GM21723 (cell line): Measurements from ENCODE around the gene MYO18A.
"Not testable (repeated sequence)": the region's sequence is repeated elsewhere in the genome, so short reads cannot be mapped to it uniquely, and the experiment has no call there.

Experiments
- ATAC-seq: cut with Tn5 transposase; IDR thresholded peaks from one replicate; pipeline ENCODE4 v1.9.1; 2021; ENCODE audit warnings: mild to moderate bottlenecking, moderate library complexity; ENCODE audit not compliant: unreplicated experiment

The MYO18A gene

DNA sequence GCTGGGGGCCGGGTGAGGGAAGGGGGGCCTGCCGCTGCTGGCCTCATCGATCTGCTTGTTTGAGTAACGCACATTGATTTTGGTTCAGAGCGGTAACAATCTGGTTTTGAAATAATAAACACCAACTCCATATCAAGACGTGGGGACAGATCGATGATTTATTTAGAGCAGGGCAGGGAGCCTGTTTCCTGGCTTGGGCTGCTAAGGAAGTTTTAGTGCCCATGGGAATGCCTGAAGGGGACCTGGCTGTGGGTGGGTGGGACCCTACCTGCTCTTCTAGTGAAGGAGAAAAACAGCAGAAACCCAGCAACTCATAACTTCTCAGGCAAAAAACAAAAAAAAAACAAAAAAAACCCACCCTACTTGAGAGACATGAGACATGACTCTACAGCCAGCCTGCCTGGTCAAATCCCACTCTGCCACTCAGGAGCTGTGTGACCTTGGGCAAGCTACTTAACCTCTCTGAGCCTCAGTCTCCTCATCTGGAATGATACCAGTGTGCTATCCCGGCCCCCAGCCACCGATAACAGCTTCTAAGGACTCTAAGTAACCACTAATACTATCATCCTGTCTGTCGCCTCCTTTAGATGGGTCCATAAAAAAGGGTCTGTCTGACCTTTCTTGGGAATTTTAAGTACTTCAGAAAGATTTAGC, 71.2 kb downstream of the MYO18A start:
- ATAC-seq = no peak

DNA sequence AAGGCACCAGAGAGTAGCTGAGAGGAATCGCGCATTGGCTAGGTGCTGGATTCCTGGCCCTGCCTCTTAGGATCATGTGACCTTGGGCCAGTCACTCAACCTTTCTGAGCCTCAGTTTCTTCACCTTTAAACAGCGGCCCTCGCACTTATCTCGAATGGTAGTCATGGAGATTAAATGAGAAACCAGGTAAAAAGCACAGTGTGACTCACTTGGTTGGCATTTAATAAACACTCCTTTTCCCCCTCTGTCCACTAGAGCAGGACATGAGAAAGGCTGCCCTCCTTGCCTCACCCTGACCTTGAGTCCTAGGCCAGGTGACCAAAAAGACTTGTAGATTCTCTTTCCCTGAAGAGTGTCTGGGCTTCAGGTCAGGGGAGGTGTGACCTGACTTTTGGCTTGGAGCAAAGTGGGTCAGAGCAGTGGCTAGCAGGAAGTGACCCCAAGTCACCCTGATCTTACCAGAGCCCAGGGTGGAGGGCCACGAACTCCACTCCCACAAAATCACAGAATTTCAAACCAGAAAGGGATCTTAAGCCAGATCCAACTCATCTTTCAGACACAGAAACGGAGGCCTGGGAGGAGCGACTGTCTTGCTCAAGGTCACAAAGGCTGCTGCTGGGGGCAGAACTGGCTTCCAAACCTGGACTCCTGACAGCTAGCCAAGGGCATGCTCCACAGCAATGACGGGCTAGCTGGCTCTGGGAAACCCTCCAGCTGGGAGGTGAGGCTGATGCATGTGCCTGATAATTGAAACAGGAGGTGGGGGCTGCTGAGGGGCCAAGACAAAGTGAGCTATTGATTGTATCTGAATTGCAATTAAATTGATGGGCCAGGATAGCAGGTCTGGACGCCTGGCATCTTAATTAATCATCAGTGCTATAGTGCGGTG, 72.0 kb downstream of the MYO18A start:
- no peak for ATAC-seq

DNA sequence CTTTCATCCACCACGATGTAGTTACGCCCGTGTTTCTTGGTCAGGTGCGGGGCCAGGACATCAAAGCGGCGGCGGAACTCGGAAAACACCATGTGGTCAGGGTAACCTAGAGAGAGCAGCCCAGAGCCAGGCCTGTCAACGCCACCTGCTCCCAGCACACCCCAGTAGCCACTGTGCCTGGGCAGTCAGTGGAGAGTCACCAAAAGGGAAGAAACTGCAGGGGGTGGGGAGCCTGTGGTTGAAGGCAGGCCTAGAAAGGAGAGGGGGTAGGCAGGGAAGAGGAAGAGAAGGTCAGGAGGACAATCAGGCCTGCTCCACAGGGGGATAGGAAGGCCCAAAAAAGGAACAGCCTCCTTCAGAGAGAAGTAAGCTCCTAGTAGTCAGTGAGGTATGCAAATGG, 73.1 kb downstream of the MYO18A start:
- ATAC-seq = no peak

DNA sequence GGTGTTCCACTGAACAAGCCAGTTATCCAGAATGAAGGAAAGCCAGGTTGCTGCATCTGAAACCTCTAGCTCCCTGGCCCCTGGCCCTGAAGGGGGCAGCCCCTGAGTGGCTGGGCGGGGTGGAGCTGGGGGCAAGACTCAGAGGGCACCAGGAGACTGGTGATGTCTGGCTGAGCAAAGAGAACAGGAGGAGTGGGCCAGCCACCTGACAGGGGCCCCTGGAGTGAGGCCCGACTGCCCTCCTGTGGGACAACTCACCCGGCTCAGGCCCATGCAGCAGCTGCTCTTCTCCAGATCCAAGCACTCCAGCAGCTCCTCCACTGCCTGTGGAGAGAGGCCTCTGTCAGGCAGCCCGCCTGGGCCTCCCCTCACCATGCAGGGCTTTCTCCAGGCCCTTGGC, 76.9 kb downstream of the MYO18A start:
- no peak for ATAC-seq

DNA sequence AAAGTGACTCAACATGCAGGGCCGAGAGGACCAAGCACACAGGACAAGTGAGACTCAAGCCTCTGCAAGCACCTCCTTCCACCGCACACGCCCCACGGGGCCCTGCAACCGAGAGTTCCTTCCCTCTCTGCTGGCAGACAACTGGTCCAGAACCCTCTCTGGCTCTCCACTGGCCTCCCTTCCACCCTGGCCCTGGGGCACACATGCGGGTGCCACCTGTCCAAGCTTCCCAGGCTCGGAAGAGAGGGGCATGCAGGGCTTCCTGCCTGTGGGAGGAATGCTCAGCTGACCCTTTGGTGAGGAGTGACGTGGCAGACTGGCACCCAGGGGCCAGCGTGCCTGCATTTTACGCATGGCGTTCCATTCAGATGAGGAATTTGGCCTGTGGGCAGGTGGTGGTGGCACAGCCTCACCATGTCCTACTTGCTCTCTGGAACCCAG, 77.4 kb downstream of the MYO18A start:
- no peak for ATAC-seq

DNA sequence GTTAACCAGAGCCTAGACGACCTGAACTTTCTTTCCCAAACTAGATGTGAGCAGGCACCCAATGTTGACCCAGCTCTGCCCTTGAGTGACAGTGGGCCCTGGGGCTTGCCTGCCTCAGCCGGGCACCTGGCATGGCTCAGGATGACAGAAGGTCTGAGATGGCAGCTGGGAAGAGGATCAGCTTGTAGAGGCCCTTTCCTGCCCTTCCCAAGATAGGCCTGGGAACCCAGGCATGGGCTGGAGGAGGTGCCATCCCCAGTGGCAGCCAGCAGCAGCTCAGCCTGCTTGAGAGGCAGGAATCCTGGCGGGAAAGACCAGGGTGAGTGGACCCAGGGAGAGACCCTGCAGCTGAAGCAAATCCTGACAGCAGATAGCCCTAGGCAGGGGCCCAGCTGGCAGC, 78.2 kb downstream of the MYO18A start:
- no peak for ATAC-seq

DNA sequence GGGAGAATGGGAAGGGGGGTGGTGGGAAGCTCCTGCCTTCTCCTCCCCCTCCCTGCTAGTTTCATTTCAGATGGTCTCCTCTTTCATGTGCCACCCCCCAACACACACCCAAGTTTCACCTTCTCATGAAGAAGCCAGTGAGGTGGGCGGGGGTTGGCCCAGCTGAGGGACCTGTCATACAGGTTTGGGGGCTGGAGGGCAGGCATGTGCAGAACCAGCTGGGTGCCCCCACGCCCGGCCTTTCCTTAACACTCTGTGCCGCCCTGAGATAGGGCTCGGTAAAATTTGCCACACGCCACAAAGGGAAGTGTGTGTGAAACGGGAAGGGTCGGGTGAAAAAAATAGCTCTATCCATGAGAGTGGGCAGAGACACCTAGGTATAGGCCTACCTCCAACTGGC, 79.9 kb downstream of the MYO18A start:
- ATAC-seq = no peak

DNA sequence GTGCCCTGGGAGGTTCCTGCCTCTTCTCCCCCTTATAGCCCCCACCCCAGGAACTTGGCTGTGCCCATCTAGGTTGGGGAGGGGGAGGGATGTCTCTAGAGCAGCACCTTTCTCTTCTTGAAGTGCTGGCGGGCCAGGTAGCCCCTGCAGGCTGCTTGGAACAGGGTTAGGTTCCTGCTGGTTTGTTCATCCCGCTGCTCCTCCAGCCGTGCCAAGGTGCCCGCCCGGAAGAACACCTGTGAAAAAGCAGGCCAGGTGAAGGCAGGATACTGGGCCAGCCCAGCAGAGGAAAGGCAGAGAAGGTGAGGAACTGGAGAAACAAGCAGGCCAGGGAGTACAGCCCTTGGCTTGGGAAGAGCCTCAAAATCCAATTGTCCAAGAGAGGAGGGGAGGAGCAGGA, 80.7 kb downstream of the MYO18A start:
- ATAC-seq = no peak

DNA sequence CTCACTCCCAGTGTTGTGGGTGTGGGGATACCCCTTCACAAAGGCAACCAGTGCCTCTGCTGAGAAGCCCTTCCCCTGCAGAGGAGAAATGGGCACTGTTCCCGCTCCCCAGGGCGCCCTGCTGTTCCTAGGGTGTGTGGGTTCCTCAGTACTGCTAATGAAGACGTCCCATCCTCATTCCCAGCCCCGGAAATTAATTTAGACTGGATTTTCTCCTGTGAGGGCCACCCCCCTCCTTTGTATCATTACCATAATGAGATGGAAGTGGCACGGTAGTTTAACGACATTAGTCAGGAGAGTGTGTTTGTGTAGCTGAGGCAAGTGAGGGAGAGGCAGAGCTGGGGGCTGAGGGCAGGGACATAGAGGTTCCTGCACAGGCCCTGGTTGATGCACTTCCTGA, 84.1 kb downstream of the MYO18A start:
- no peak for ATAC-seq

DNA sequence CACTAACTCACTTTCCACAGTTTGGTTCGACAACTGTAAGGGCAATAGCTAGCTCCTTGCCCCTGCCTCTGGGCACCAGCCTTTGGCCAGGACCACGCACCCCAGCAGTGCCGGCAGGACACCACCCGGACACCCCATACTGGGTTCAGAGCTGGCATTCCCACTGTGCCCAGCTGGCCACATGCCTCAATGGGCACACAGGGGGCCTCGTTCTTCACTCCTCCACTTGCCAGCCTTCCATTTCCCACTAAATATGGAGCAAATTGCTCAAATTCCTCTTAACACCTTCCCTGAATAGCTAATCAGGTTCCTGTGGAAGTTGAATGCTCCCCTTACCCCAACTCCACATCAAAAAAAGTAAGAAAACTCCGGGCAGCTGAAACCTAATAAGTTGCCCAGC, 84.8 kb downstream of the MYO18A start:
- ATAC-seq = no peak

DNA sequence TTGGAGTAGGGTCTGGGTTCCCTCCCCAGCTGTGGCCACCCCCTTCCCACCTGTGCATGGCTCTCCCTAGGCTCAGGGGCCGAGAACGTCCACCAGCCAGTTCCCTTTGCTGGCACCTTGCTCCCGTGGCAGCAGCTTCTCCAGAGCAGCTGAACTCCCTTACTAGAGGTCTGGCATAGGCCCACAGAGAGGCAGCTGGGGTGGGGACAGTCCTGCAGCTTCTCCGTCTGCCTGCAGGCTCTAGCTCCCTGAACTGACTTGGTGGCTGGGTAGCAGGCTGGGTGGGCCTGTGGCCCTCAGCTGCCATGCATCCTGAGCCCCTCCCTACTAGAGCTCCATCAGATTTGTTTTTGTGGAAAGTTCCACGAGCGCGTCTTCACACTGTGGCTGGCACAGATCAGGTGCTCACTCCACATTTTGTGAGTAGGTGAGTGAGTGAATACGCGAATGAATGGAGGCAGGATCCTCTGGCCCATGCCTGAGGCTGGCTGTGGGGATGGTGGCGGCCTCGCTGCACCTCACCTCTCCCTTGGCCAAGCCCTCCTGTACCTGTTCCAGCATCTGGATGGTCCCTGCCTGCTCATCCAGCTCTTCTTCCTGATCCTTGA, 86.0 kb downstream of the MYO18A start:
- ATAC-seq = no peak

DNA sequence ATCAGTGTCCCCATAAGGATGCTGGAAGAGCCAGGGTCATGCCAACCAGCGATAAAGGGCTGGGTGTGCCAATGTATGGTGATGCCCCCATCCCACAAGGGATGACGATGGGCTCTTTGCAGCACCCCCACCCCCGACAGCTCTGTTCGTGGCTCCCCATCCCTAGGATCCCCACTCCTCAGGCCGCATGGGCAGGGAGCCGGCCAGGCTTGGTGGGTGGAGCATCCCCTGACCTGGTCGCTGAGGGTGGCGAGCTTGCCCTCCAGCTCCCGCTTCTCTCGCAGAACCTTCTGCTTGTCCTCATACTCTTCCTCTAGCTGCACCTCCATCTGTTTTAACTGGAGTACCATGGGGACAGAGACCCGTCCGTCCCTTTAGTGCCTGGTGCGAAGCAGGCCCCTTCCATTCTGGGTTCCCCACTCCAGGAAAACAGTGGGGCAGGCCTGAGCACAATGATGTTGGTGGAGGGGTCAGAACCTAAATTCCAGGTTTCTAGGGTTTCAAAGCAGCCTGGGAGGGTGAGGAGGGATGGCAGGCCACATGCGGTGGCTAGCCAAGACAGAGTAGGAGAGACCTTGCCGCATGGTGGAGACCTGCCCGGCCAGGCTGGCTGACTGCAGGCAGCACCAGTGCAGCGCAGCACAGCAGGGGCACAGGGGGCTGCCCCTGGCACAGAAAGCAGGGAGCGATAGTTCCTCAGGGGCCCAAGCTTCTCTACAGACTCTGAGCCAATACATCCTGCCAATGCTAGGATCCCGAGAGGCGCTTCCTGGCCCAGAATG, 86.9 kb downstream of the MYO18A start:
- no peak for ATAC-seq

DNA sequence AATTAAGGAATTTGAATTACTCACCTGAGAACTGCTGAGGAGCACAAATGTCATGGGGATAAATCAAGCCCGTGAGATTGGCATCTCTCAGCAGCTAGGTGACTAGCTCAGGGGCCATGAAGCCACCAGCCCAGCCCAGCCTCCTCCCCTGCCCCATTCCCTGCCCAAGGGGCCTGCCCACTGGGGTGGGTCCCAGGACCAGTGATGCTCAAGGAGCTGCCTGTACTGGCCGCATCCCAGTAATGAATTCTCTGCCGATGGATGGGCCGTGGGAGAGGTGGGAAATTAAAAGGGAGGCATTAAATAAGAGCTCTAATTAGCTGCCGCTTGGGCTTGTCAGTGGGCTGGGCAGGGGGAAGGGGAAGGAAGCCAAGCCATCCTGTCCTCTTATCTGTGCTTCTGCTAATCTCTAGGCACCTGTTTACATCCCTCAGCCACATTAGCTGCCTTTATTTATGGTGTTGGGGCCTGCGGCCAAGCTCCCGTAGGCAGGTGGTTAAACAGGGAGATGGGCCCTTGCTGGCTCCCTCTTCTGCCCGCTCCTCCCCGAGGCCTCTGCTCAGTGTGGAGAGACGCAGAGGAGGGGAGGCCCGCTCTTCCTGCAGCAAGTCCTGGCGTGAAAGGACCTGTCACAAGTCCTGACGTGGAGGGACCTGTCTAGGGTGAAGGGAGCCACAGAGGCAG, 88.5 kb downstream of the MYO18A start:
- ATAC-seq = no peak

DNA sequence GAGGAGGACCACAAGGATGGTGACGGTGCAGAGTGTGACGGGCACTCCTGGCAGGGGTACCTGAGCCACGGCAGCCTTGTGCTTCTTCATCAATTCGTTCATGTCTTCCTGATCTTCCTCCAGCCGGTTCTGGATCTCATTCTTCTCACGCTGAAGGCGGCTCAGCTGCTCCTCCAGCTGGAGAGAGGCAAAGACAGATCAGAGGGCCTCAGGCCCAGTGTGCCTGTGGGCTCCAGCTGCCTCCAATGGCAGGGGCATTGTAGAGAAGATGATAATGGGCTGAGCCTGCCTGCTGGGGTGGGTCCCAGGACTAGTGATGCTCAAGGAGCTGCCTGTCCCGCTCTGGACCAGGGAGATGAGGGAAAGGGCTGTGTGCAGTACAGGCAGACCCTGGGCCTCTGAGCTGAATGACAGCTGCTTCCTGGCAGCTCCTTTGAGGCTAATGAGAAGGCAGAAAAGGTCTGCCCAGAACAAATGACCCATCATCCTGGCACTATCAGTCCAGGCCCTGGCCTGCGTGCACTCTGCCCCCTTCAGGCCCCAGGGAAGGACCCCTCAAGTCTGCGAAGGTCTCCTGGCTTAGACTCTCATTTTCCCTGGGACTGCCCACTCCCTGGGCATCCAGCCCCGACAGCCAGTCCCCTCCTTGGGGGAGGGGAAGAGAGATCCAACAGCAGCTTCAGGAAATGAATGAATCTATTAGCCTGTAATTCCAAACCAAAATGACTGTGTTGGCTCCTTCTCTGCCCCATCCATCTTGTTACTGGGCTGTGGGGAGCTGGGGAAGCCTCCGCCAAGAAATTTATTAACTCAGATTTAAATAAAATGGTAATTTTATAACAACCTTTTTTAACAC, 89.2 kb downstream of the MYO18A start:
- ATAC-seq = no peak

DNA sequence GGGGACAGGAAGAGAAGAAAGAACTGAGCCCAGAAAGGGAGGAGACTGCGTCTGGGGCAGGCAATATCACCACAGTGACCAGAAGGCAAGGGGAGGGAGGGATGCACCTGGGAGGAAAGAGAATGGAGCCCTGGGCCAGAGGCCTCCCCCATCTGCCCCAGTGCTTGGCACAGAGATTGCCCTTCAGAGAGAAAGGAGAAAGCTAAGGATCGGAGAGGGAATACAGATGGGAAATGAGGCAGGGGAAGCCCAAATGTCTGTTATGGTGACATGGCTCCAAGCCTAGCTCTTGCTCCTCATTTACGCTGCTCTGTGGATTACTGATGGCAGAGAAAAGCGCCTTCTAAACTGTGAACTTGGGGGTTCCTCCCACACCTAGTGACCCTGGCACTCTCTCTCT, 90.1 kb downstream of the MYO18A start:
- no peak for ATAC-seq

DNA sequence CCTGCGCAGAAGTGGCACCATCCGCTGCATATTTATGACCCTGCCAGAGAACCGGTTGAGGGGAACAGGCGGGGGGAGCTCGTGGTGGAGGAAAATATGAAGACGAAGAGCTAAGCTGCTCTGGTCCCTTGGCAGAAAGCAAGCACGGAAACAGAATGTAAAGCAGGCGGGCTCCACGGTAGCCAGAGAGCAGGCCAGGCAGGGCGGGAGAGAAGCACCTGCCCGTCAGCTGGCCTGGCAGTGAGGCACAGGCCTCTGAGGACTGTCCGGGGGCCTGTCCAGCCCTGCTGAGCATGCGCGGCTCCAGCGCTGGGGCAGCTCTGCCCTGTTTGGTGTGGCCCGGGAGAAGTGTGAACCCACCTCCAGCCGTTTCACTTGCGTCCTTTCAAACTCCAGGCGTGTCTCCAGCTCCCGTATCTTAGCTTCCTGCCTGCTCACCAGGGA, 90.6 kb downstream of the MYO18A start:
- ATAC-seq = no peak

DNA sequence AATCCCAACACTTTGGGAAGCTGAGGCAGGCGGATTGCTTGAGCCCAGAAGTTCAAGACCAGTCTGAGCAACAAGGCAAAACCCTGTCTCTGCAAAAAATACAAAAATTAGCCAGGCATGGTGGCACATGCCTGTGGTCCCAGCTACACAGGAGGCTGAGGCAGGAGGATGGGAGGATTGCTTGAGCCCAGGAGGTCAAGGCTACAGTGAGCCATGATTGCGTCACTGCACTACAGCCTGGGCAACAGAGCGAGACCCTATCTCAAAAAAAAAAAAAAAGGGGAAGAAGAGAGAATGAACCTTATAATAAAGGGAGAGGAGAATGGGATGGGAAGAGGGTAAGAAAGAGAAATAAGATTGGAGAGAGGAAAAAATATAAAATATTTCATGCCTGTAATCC, 91.4 kb downstream of the MYO18A start:
- ATAC-seq = not testable (repeated sequence)

DNA sequence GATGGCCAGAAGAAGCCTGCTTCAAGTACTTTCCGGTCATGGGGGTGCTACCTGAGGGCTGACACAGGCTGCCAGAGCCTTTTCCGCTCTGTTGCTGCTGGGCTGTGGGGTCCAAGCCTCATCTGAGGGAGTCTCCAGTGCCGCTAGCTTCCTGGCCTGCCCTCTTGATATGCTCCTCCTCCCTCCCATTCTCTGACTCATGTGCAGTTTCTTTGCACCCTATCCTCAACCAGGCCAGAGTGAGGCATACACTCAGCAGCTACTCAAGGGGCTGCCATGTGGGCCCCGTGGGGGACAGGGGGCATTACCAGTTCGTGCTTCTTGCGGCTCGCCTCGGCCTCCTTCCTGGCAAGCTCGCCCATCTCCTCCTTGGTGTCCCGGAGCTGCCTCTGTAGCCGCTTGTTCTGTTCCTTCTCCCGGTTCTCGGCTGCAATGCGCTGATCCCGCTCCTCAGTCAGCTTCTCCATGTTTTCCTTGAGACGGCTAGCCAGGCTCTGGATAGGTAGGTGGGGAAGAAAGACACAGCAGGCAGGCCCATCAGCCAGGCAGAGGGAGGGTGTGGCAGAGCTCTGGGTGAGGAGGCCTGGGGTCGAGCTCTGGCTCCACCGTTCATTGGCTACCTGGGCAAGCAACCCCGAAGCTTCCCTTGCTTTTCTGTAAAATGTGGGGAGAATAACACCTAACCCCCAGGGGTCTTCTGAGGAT, 93.4 kb downstream of the MYO18A start:
- no peak for ATAC-seq

DNA sequence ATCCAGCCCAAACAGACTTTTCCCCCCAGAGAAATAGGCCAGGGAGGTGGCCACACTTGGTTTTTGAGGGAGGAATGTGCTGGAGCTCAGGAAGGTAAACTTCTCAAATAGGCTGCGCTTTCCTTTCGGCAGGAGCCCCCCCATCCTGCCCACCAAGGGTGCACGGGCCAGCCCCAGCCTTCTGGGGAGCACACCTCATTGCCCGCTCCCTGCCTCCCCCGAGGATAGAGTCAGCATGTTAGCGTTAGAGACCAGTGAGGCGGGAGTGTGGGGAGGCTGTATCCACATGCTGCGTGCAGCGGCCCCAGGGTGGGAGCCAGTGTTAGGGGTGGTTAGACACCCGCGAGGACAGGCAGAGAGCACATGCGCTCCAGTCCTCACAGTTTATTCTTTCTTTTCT, 95.0 kb downstream of the MYO18A start:
- ATAC-seq = no peak
